Stimulated activated CD4-positive, alpha-beta T cell treated with anti-CD3 and anti-CD28 coated beads, Interleukin-2, amount 100 ng/mL, for 4 hours (primary cell): Measurements from ENCODE around the gene SPATS1.

Source experiments
- DNase-seq: peaks from one replicate; pipeline ENCODE4 v3.0.0-alpha.2; 2020; ENCODE audit warnings: low read depth

SPATS1 gene

GRCh38 chr6:44342489-44342888 is at the start of gene SPATS1:
SPATS1 (plus strand) TSS chr6:44342650; CDS start chr6:44343096, 446 bp downstream.
- no peak for DNase-seq

GRCh38 chr6:44292661-44293365 is 49.6 kb upstream of the SPATS1 start:
- DNase-seq = no peak

GRCh38 chr6:44294832-44295791 is 47.3 kb upstream of the SPATS1 start:
- DNase-seq = no peak

- DNase-seq = peak; percentile 32
These were observed 45.1 kb upstream of the SPATS1 start for GRCh38 chr6:44297063-44298038.

GRCh38 chr6:44298055-44298803 is 44.2 kb upstream of the SPATS1 start:
- no peak for DNase-seq

- no peak for DNase-seq
These were observed 43.6 kb upstream of the SPATS1 start for GRCh38 chr6:44298864-44299263.

GRCh38 chr6:44300292-44300823 is 42.1 kb upstream of the SPATS1 start:
- DNase-seq = no peak

GRCh38 chr6:44301106-44301505 is 41.3 kb upstream of the SPATS1 start:
- DNase-seq = no peak

- DNase-seq = no peak
These were observed 40.5 kb upstream of the SPATS1 start for GRCh38 chr6:44301782-44302564.

- no peak for DNase-seq
These were observed 39.6 kb upstream of the SPATS1 start for GRCh38 chr6:44302856-44303255.

GRCh38 chr6:44303842-44304241 is 38.6 kb upstream of the SPATS1 start:
- DNase-seq = no peak

GRCh38 chr6:44304282-44305199 is 37.9 kb upstream of the SPATS1 start:
- peak; percentile 26 for DNase-seq

GRCh38 chr6:44305200-44305725 is 37.2 kb upstream of the SPATS1 start:
- DNase-seq = no peak

- DNase-seq = no peak
These were observed 35.7 kb upstream of the SPATS1 start for GRCh38 chr6:44306710-44307109.

- no peak for DNase-seq
These were observed 35.2 kb upstream of the SPATS1 start for GRCh38 chr6:44307217-44307616.

GRCh38 chr6:44309092-44309491 is 33.4 kb upstream of the SPATS1 start:
- DNase-seq = no peak

- DNase-seq = no peak
These were observed 32.8 kb upstream of the SPATS1 start for GRCh38 chr6:44309631-44310030.

GRCh38 chr6:44310241-44310640 is 32.2 kb upstream of the SPATS1 start:
- DNase-seq = no peak

GRCh38 chr6:44311304-44311703 is 31.1 kb upstream of the SPATS1 start:
- DNase-seq = no peak
